GM21737 (cell line): ENCODE measurements around the gene HRAS.

Experiments used
- ATAC-seq: cut with Tn5 transposase; IDR thresholded peaks from one replicate; pipeline ENCODE4 v1.9.1; 2021; ENCODE audit warnings: mild to moderate bottlenecking, moderate library complexity; ENCODE audit not compliant: unreplicated experiment

The HRAS gene

DNA sequence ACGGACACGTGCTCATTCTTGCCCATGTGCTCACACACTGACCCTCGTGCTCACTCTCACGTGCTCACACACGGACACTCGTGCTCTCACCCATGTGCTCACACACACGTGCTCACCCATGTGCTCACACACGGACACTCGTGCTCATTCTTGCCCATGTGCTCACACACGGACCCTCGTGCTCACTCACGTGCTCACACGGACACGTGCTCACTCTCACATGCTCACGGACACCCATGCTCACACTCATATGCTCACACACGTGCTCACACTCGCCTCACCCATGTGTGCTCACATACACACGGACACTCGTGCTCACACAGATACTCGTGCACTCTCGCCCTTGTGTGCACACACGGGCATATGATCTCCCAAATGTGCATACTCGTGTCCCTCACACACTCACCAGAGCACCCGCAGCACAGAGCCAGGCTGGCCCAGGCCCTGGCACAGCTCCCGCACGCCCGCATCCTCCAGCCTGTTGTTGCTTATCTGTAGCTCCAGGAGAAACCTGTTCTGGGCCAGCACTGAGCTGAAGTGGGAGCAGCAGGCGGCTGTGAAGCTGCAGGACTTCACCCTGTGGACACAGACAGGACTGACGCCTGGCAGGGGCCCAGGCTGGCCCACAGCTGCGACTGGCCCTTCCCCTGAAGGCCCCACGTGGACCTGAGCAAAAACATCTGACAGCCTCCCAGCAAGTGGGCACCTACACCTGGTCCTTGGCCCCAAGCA lies 37.6 kb downstream of the HRAS start:
- no peak for ATAC-seq

DNA sequence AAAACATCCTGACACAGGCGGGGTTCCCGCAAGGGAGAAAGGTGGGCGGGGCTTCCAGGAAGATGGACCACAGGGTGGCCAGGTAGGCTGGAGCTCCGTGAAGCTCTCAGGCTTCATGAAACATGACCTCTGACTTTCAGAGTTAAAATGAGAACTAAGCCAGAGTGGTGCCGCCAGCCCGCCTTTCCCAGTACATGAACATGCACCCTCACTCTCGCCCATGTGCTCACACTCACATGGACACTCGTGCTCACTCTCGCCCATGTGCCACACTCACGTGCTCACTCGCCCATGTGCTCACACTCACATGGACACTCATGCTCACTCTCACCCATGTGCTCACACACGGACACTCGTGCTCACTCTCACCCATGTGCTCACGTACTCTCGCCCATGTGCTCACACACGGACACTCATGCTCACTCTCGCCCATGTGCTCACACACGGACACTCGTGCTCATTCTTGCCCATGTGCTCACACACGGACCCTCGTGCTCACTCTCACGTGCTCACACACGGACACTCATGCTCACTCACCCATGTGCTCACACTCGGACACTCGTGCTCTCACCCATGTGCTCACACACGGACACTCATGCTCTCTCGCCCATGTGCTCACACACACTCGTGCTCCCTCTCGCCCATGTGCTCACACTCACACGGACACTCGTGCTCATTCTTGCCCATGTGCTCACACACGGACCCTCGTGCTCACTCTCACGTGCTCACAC lies 38.4 kb downstream of the HRAS start:
- ATAC-seq, result no peak

DNA sequence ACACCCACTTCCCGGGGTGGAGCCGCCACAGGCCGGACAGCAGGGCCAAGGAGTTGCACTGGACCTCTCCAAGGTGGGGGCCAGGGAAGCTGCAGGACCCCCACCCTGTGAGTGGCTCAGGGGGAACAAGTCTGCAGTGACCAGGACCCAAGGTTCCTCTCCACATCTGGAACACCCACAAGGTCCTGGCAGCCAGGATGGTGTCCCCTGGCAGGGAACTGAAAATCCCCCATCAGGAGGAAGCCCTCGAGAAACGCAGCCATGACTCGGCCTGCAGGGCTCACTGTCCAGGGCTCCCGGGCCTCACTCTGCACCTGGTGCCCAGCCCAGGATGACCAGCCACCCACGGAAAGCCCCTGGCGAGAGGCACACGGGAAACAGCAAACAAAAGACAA lies 39.8 kb downstream of the HRAS start:
- ATAC-seq, result no peak

DNA sequence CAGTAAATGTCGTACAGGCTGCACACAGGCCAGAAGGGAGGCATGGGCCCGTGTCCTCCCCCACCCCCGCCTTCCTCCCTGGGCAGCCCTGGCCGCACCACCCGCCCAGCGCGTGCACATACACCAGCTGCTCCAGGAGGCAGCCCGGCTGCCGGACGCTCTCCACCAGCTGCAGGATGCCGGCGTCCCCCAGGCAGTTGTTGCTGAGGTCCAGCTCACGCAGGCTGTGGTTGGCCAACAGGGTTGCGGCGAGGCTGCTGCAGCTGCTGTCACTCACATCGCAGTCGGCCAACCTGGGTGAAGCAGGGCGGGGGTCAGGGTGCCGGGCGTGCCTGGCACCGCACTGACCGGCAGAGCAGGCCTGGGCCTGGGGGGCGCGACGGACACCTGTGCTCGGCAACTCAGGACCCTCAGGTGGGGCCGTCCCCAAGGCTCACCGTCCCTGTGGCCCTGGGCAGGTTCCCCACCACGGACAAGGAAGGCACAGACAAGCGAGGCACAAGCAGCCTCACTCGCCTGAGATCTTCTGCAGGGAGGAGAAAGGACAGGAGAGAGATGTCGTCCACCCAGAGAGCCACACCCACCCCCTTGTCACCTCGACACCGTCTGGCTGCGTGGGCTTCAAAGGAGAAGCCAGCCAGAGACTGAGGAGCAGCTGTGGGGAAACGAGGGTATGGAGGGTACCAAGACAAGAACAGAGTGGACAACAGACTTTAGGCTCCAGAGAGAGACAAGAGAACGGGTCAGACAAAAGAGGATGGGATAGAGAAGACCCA lies 40.4 kb downstream of the HRAS start:
- no peak for ATAC-seq

DNA sequence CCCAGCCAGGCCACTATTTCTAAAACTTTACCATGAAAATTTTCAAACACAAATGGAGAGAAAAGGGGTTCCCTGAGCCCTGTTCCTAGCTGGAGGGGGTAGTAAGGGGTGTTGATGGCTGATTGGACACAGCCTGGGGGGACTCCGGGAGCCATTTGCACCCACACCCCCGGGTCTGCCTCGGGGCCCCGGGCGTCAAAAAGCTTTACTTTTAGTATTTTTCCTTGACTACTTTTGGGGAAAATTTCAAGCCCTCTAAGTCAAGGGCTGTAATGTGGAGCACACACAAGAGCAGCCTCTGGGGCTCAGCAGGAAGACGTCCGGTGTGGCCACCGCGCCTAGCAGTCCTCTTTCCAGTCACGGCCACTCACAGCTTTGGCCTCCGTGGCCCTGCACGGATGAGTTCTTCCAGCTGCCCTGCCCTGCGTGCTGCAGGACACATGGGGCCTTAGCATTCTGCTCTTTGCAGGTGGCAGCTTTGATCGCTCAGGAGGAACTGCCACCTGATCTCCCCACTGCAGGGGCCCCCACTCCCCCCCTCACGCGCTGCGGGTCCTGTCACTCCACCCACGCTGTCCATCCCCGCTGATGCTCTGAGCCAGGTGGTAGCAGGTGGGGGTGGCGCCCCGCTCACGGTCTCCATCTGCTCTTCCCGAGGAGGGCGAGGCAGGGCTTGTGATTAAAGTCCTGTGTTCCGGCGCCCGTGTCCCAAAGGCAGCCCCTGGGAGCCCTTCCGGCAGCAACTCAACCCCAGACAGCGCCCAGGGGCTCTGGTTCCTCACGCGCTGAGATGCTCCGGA lies 42.7 kb downstream of the HRAS start:
- ATAC-seq, result no peak

DNA sequence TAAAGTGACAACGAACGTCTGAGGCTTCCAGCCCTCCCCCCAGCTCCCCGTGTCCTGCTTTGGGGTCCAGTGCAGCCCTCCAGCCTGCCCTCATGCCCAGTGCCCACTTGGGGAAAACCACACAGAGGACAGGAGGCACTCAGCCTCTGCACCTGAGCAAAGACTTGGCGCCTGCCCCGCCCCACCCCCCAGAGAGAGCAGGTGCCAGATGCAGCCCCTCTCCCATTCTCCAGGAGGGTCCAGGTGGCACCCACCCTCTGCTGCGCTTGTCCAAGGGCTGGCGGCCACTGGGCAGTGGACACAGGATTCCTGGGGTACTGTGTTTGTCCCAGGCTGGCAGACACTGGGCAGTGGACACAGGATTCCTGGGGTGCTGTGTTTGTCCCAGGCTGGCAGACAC lies 44.0 kb downstream of the HRAS start:
- ATAC-seq, result no peak

DNA sequence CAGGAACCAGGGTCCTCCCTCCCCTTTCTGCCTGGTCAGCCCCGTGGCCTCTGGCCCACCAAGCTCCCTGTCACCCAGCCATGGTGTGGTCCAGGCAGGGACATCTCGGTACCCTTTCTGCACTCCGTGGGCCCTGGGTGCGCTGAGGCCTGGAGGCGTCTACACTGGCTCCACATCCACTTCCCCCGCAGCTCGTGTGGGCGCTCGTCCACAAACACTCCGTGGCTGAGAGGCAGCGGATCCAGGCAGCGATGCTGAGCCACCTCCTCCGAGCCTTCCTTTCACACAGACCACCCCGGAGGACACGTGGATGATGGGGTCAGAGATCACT lies 44.5 kb downstream of the HRAS start:
- ATAC-seq, result no peak

DNA sequence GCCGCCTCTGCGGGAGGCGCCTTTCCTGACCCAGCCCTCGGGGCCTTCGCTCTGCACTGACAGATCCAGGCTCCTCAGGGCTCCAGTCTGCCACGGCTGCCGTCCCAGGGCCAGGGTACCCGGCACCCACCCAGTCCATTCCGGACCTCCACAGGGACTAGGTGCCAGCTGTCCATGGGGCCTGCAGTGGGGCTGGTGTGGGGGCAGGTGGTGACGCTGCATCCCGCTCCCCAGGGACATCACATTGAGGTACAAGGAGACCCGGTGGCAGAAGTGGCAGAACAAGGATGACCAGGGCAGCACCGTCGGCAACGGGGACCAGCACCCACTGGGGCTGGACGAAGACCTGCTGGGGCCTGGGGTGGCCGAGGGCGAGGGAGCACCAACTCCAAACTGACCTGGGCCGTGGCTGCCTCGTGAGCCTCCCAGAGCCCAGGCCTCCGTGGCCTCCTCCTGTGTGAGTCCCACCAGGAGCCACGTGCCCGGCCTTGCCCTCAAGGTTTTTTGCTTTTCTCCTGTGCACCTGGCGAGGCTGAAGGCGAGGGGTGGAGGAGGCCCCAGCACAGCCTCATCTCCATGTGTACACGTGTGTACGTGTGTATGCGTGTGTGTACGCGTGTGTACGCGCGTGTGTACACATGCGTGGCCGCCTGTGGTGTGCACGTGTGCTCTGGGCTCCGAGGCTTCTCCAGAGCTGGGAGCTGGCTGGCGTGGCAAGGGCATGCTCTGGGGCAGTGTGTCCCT lies 45.0 kb downstream of the HRAS start:
- ATAC-seq, result no peak

DNA sequence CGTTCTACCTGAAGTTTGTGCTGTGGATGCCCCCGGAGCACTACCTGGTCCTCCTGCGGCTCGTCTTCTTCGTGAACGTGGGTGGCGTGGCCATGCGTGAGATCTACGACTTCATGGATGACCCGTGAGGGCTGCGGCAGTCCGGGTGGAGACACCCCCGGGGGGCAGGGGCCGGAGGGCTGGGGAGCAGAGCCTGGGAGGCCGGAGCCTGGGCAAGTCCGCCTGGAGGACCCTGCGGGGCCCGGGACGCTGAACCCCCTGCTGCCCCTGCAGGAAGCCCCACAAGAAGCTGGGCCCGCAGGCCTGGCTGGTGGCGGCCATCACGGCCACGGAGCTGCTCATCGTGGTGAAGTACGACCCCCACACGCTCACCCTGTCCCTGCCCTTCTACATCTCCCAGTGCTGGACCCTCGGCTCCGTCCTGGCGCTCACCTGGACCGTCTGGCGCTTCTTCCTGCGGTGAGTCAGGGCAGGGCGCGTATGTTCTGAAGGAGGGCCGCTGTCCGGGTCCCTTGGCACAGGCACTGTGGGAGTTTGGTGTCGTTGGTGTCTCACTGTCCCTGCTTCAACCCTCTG lies 45.7 kb downstream of the HRAS start:
- no peak for ATAC-seq

DNA sequence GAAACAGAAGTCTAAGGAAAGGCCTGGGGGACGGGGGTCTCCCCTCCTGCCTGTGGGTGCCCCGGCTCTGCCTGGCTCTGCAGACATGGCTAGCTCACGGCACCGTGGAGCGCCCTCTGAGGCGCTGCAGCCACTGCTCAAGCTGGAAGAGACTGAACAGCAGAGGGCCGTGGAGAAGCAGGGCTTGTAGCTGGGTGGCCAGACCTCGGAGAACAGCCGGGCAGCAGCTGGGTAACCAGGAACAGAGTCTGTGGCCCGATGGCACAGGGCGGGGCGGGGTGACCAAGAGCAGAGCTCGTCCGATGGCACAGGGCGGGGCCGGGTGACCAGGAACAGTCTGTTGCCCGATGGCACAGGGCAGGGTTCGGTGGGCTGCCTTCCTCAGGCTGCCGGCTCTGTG lies 46.4 kb downstream of the HRAS start:
- no peak for ATAC-seq

DNA sequence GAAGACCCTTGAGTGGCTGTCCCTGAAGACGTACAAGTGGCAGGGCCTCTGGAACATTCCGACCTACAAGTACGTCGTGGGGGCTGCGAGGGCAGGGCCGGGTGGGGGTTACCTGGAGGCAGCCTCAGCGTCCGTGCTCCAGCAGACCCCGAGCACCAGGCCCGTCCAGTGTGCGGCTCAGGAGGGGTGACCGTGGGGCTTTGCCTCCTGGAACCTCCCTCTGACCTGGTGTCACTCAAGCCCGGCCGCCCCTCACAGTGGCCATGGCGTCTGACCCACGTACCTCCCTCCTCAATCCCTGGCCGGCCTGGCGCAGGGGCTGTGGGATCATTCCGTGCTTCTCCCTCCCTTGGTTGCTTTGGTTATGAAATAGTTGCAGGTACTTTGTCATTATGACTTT lies 46.8 kb downstream of the HRAS start:
- ATAC-seq, result no peak

DNA sequence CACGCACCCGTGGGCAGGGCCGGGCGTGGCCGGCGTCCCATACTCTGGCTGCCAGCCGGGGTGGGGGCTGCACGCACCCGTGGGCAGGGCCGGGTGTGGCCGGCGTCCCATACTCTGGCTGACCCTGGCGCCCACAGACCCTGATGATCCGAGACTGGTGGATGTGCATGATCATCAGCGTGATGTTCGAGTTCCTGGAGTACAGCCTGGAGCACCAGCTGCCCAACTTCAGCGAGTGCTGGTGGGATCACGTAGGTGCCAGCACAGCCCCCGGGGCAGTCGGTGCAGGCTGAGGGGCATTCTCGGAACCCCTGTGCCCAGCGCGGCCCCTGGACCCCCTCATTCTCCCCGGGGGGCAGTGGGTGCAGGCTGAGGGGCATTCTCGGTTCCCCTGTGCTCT lies 47.3 kb downstream of the HRAS start:
- ATAC-seq, result no peak

DNA sequence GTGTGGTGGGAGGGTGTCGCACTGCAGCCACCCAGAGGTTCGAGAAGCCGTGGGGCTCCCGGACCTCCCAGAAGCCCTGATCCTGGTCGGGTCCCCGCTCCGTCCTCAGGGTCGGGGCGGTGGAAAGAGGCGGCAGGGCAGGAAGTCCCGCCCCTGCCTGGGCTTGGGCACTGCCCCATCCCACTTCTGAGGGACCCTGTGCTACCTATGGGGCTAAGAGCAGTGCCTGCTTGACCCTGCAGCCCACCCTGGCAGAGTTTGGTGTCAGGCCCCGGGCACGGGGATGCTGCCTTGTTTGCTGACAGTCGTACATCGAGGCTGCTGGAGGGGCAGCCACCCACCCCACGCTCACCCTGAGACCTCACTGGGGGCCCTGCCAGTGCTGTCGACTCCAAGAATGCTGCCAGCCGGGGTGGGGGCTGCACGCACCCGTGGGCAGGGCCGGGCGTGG lies 47.8 kb downstream of the HRAS start:
- ATAC-seq, result no peak

DNA sequence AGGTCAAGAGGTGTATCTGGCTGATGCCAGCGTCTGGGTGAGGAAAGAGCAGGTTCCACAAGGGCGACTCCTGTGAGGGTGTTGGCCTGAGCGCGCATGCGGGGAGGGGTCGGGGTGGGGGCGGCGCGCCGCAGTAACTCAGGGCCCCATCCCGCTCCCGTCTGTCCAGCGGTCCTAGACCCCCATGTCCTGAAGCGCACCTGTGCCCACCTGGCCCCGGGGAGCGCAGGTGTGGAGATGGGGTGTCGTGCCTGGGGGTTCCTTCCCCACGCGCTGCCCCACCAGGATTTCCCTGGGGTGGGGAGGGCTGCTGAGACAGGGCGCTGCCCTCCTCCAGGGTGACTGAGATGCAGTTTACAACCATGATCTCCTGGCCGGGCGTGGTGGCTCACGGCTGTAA lies 49.2 kb downstream of the HRAS start:
- ATAC-seq, result no peak

DNA sequence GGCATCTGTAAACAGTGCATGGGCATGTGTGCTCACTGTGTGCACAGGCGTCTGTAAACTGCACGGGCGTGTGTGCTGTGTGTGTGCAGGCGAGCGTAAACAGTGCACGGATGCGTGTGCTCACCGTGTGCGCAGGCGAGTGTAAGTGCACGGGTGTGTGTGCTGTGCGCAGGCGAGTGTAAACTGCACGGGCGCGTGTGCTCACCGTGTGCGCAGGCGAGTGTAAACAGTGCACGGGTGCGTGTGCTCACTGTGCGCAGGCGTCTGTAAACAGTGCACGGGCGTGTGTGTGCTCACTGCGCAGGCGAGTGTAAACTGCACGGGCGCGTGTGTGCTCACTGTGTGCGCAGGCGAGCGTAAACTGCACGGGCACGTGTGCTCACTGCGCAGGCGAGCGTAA lies 50.8 kb downstream of the HRAS start:
- ATAC-seq, result no peak
